Endothelial cell of umbilical vein (primary cell): ENCODE results near the gene ZFYVE28.

ENCODE experiments used
- CTCF ChIP-seq, 2 donors: IDR thresholded peaks; 1 replicate in 1 of 2; 2 replicates in 1 of 2; pipeline ENCODE4 v1.5.1; 2011; ENCODE audit warnings: low read length in 2 of 2, mild to moderate bottlenecking in 2 of 2, moderate library complexity in 2 of 2, control low read depth in 1 of 2, inconsistent platforms in 1 of 2, low read depth in 1 of 2; ENCODE audit not compliant: insufficient read depth in 1 of 2; ENCODE audit errors: extremely low read depth in 1 of 2
- POLR2A ChIP-seq: IDR thresholded peaks from 2 replicates; pipeline ENCODE4 v1.6.1; 2012; ENCODE audit warnings: low read depth, mild to moderate bottlenecking, control low read depth, low read length
- POLR2AphosphoS5 ChIP-seq: IDR thresholded peaks from 2 replicates; pipeline ENCODE4 v1.6.1; 2012; ENCODE audit warnings: low read depth, mild to moderate bottlenecking, control low read depth, low read length, moderate library complexity; ENCODE audit not compliant: insufficient read depth

- no peak for TF ChIP-seq POLR2AphosphoS5
- no peak for TF ChIP-seq POLR2A
- no peak for TF ChIP-seq CTCF (IDR thresholded peaks at IDR 0.05; ENCODE audit: extremely low read depth in 1 of 2, insufficient read depth in 1 of 2, low read depth in 1 of 2, low read length in 2 of 2)
Observed at GRCh38 chr4:2367626-2368025, 50.8 kb downstream of the ZFYVE28 start.
